Ovary (tissue), 3 donors: Measurements from ENCODE around the gene EIF3B.

Experiments used
- CTCF ChIP-seq, 3 donors: fragments of 450-650 bp in 2 of 3; fragments of 200-600 bp in 1 of 3; IDR thresholded peaks; one replicate each; pipeline versions ENCODE4 v1.5.1 to v1.8.0; 2016 to 2022; ENCODE audit warnings: antibody characterized with exemption in 3 of 3, mild to moderate bottlenecking in 1 of 3
- EP300 ChIP-seq: sonication (generic); formaldehyde crosslinking; IDR thresholded peaks from one replicate; pipeline ENCODE4 v1.6.1; 2017; ENCODE audit warnings: antibody characterized with exemption
- POLR2A ChIP-seq: fragments of 450-650 bp; IDR thresholded peaks from one replicate; pipeline ENCODE4 v1.6.1; 2017; ENCODE audit warnings: antibody characterized with exemption, mild to moderate bottlenecking, moderate library complexity
- donor health status: DM: no; HTN: no; CAD: no.

- TF ChIP-seq CTCF (IDR thresholded peaks at IDR 0.05), result no peak
- no peak for TF ChIP-seq EP300
- no peak for TF ChIP-seq POLR2A
These were observed 6.2 kb downstream of the EIF3B start for GRCh38 chr7:2360796-2361195.
